Measurements from ENCODE around the gene TRPM3.
"Not testable (repeated sequence)": the region's sequence is repeated elsewhere in the genome, so short reads cannot be mapped to it uniquely, and the experiment has no call there.

The TRPM3 gene

GRCh38 chr9:70706797-70707196 is 414.6 kb downstream of the TRPM3 start:
- not testable (repeated sequence) for DNase-seq

- no peak for DNase-seq
Observed at GRCh38 chr9:70701163-70701562, 420.3 kb downstream of the TRPM3 start.

GRCh38 chr9:70696694-70697335 is 424.6 kb downstream of the TRPM3 start:
- no peak for DNase-seq

GRCh38 chr9:70694758-70695157 is 426.7 kb downstream of the TRPM3 start:
- no peak for DNase-seq

- DNase-seq = no peak
Observed at GRCh38 chr9:70693186-70693585, 428.2 kb downstream of the TRPM3 start.

- DNase-seq = no peak
Observed at GRCh38 chr9:70692431-70692830, 429.0 kb downstream of the TRPM3 start.

- no peak for DNase-seq
Observed at GRCh38 chr9:70688704-70689103, 432.7 kb downstream of the TRPM3 start.

- no peak for DNase-seq
Observed at GRCh38 chr9:70683841-70684240, 437.6 kb downstream of the TRPM3 start.

- no peak for DNase-seq
Observed at GRCh38 chr9:70682298-70682697, 439.1 kb downstream of the TRPM3 start.

GRCh38 chr9:70679845-70680244 is 441.6 kb downstream of the TRPM3 start:
- DNase-seq = no peak

- DNase-seq = no peak
Observed at GRCh38 chr9:70678153-70678552, 443.3 kb downstream of the TRPM3 start.

- DNase-seq = no peak
Observed at GRCh38 chr9:70677055-70677735, 444.2 kb downstream of the TRPM3 start.

- no peak for DNase-seq
Observed at GRCh38 chr9:70675868-70676370, 445.5 kb downstream of the TRPM3 start.

- no peak for DNase-seq
Observed at GRCh38 chr9:70673844-70674243, 447.6 kb downstream of the TRPM3 start.

GRCh38 chr9:70672161-70672649 is 449.2 kb downstream of the TRPM3 start:
- no peak for DNase-seq

GRCh38 chr9:70668751-70669150 is 452.7 kb downstream of the TRPM3 start:
- DNase-seq = no peak

- DNase-seq = no peak
Observed at GRCh38 chr9:70658765-70659164, 462.7 kb downstream of the TRPM3 start.

- DNase-seq = no peak
Observed at GRCh38 chr9:70656281-70656680, 465.1 kb downstream of the TRPM3 start.

GRCh38 chr9:70654144-70654543 is 467.3 kb downstream of the TRPM3 start:
- no peak for DNase-seq

- DNase-seq = not testable (repeated sequence)
Observed at GRCh38 chr9:70644627-70645026, 476.8 kb downstream of the TRPM3 start.

- no peak for DNase-seq
Observed at GRCh38 chr9:70642341-70642740, 479.1 kb downstream of the TRPM3 start.

GRCh38 chr9:70641631-70642030 is 479.8 kb downstream of the TRPM3 start:
- DNase-seq = no peak

- DNase-seq = no peak
Observed at GRCh38 chr9:70641031-70641430, 480.4 kb downstream of the TRPM3 start.
